Fibroblast of gingiva (primary cell): Measurements from ENCODE around the gene SCUBE2.
"Not testable (repeated sequence)": the region's sequence is repeated elsewhere in the genome, so short reads cannot be mapped to it uniquely, and the experiment has no call there.

Source experiments
- DNase-seq: peaks from one replicate; pipeline ENCODE4 v3.0.0-alpha.2; 2011; ENCODE audit warnings: low read depth

Gene SCUBE2

GRCh38 chr11:9104580-9104979 is 13.2 kb upstream of the SCUBE2 start:
- no peak for DNase-seq

- DNase-seq, result no peak
These were observed 12.3 kb upstream of the SCUBE2 start for GRCh38 chr11:9103542-9104276.

GRCh38 chr11:9099617-9100016 is 8.2 kb upstream of the SCUBE2 start:
- no peak for DNase-seq

GRCh38 chr11:9098455-9098854 is 7.1 kb upstream of the SCUBE2 start:
- DNase-seq, result not testable (repeated sequence)

- not testable (repeated sequence) for DNase-seq
These were observed 6.0 kb upstream of the SCUBE2 start for GRCh38 chr11:9097186-9097943.

- no peak for DNase-seq
These were observed 5.0 kb upstream of the SCUBE2 start for GRCh38 chr11:9096427-9096826.

- no peak for DNase-seq
These were observed 4.0 kb upstream of the SCUBE2 start for GRCh38 chr11:9095421-9095820.

- no peak for DNase-seq
These were observed 3.0 kb upstream of the SCUBE2 start for GRCh38 chr11:9094420-9094819.

- no peak for DNase-seq
These were observed 1.7 kb upstream of the SCUBE2 start for GRCh38 chr11:9092853-9093778.

- DNase-seq, result no peak
These were observed 673 bp upstream of the SCUBE2 start for GRCh38 chr11:9092072-9092471.

GRCh38 chr11:9090488-9091043 is 833 bp downstream of the SCUBE2 start:
- no peak for DNase-seq

- no peak for DNase-seq
These were observed 1.8 kb downstream of the SCUBE2 start for GRCh38 chr11:9089636-9090035.

GRCh38 chr11:9089061-9089460 is 2.3 kb downstream of the SCUBE2 start:
- DNase-seq, result no peak

GRCh38 chr11:9082575-9082974 is 8.8 kb downstream of the SCUBE2 start:
- no peak for DNase-seq

GRCh38 chr11:9081153-9081552 is 10.2 kb downstream of the SCUBE2 start:
- no peak for DNase-seq

GRCh38 chr11:9078113-9079086 is 13.0 kb downstream of the SCUBE2 start:
- no peak for DNase-seq

- no peak for DNase-seq
These were observed 14.2 kb downstream of the SCUBE2 start for GRCh38 chr11:9077164-9077563.

- no peak for DNase-seq
These were observed 14.7 kb downstream of the SCUBE2 start for GRCh38 chr11:9076661-9077060.

- DNase-seq, result no peak
These were observed 15.4 kb downstream of the SCUBE2 start for GRCh38 chr11:9076046-9076445.

GRCh38 chr11:9075556-9075955 is 15.8 kb downstream of the SCUBE2 start:
- DNase-seq, result no peak
